Measurements from ENCODE around the gene AMER3. TPM values are rescaled to one million over a fixed set of nuclear protein-coding genes. Genes with fewer than 3 reads are reported as not detected.

The AMER3 gene
- total and polyA plus RNA-seq, 10 of the 15 experiments (the other 5 are each of a cell fraction or from before 2014, with no cell fraction given), result not detected

- intact Hi-C loops (cut with micrococcal nuclease; ENCODE audit: unreplicated experiment) (no loop called here), in situ Hi-C loops (cut with MboI) (no loop called here)
- DNase-seq (ENCODE audit: low read depth, low spot score) (no peak), ATAC-seq (peak; percentile 53), FAIRE-seq (no peak)
- no peaks in the 10 kb centered on the region for H3K36me3 ChIP-seq (ENCODE audit: control insufficient read depth in 2 of 2, insufficient read depth in 2 of 2, low read length in 1 of 2)
- WGBS (ENCODE audit: insufficient coverage, insufficient replicate concordance, low lambda C conversion rate, missing lambda C conversion rate), result 7% methylated on average over 12 of the region's 12 CpGs
- H3K9ac ChIP-seq (ENCODE audit: control insufficient read depth, insufficient read depth, low read length), result no peak overlapping the region
- no peaks in the 10 kb centered on the region; the same call in 2 of the 3 replicates for H3K9me3 ChIP-seq (replicated peaks; ENCODE audit: control insufficient read depth, insufficient read depth, low read length)
- CTCF ChIA-PET, result no interaction called here
- no peak overlapping the region for H3K4me3 ChIP-seq
- peak overlapping the region; percentile 90; the same call in 1 of the 2 replicates for H3K4me2 ChIP-seq (ENCODE audit: control insufficient read depth, insufficient read depth)
- POLR2A ChIA-PET, result no interaction called here
- no peaks in the 10 kb centered on the region for H4K20me1 ChIP-seq (ENCODE audit: control insufficient read depth, insufficient read depth)
- SMC1A ChIA-PET (ENCODE audit: uncharacterized antibody, unreplicated experiment), result no interaction called here
- H2AFZ ChIP-seq (ENCODE audit: control insufficient read depth, low read depth, low read length), result peak overlapping the region; percentile 68
- RAD21 ChIA-PET (ENCODE audit: unreplicated experiment), result no interaction called here
- no peaks in the 10 kb centered on the region for H3K27me3 ChIP-seq (replicated peaks in 1 of 2; ENCODE audit: control insufficient read depth in 2 of 2, insufficient read depth in 2 of 2, low read length in 1 of 2)
- H3K79me2 ChIP-seq (ENCODE audit: control insufficient read depth, insufficient read depth, low read length), result no peaks in the 10 kb centered on the region
- no peak overlapping the region for H3K27ac ChIP-seq (ENCODE audit: control insufficient read depth, insufficient read depth)
- H3K4me1 ChIP-seq (ENCODE audit: control insufficient read depth, insufficient read depth, low read length), result peaks cover 9% of the 10 kb centered on the region
- TF ChIP-seq DPF2 (IDR thresholded peaks at IDR 0.05) (no peak), MLLT1 (IDR thresholded peaks at IDR 0.05) (no peak), USF2 (IDR thresholded peaks at IDR 0.05; ENCODE audit: borderline replicate concordance, low read depth, low read length) (no peak), MYB (IDR thresholded peaks at IDR 0.05; ENCODE audit: borderline replicate concordance, low read depth, low read length) (no peak), ESRRA (IDR thresholded peaks at IDR 0.05; ENCODE audit: low read length) (no peak), STAT1 (conservative IDR thresholded peaks at IDR 0.05) (no peak), SMAD5 (IDR thresholded peaks at IDR 0.05; ENCODE audit: low read depth) (no peak), WRNIP1 (IDR thresholded peaks at IDR 0.05; ENCODE audit: borderline replicate concordance, low read depth, low read length) (no peak)
- no TSS peak for BruUV-seq (replicated peaks)
Measured at GRCh38 chr2:130728007-130728454, 27.3 kb upstream of the AMER3 start.
